Stimulated activated CD4-positive, alpha-beta T cell treated with anti-CD3 and anti-CD28 coated beads, Interleukin-15, amount 100 ng/mL, for 48 hours (primary cell): ENCODE data around the gene RAB36.

Experiments
- DNase-seq, 2 donors: peaks; one replicate each; pipeline ENCODE4 v3.0.0-alpha.2; 2020; ENCODE audit warnings: low read depth in 2 of 2

RAB36 gene

DNA sequence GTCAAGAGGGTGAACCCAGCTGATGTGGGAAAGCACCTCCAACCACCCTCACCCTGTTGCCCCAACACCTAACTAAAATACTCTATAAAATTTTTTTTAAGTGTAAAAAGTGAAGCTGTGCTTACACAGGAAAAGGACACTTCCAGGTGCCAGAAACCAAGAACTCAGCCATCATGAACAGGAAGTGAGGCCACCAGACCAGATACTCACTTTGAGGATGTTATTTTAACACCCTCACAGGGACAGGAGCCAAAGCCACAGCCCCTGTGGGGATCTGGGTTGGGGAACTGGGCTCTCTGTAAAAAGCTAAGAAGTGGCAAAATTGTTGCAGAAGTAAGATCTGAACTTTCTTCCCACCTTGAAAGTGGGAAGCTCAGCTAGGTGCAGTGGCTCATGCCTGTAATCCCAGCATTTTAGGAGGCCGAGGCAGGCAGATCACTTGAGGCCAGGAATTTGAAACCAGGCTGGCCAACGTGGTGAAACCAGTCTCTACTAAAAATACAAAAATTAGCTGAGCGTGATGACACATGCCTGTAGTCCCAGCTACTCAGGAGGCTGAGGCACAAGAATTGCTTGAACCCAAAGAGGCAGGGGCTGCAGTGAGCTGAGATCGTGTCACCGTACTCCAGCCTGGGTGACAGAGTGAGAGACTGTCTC is 7.2 kb upstream of the RAB36 start:
- no peak for DNase-seq

DNA sequence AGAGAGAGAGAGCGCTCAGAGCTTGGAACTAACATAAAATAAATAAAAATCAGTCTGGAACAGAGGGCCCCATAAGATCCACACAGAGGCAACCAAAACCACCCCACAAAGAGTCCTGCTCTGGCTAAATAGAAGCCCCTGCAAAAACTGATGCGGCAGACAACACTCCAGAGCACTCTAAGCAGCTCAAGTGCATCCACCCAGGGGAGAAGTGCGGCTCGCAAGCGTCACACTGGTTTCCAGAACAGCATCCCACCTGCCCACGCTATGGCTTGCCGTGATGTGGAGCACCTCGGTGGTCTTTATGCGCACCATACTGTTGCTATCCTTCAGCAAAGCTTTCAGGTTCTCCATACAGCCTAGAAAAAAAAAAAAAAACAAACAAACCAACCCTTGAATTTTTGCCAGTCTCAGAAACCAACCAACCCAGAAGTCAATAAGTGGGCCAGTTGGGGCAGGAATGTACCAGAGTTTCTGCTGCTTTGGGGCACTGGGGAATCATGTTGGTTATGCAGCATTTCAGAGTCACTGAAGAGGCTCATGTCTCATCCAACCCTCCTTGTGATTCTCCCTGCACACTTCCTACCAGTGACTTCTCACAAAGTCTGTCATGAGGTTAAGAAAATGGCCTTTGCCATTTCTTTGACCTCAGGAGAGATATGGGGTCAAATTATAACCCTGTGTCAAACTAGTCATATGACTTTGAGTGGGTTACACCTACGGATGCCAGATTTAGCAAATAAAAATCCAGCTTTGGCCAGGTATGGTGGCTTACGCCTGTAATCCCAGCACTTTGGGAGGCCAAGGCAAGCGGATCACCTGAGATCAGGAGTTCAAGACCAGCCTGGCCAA is 6.5 kb upstream of the RAB36 start:
- DNase-seq = no peak

DNA sequence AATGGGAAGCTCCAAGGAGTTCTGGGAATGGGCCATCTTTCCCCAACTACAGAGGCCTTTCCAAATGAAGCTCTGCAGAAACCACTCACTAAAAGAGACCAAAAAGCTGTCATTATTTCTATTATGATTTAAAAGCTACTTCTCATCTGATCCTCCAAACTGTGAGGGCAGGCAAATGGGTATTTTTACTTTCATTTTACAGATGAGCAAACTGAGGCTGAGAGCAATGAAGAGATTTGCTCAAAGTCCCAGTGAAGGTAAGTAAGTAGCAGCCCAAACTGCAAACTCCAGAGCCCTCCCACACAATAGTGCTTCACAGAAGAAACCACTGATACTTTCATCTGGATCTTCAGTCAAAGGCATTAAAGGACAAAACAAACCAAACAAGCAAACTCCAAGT is 4.9 kb upstream of the RAB36 start:
- no peak for DNase-seq

DNA sequence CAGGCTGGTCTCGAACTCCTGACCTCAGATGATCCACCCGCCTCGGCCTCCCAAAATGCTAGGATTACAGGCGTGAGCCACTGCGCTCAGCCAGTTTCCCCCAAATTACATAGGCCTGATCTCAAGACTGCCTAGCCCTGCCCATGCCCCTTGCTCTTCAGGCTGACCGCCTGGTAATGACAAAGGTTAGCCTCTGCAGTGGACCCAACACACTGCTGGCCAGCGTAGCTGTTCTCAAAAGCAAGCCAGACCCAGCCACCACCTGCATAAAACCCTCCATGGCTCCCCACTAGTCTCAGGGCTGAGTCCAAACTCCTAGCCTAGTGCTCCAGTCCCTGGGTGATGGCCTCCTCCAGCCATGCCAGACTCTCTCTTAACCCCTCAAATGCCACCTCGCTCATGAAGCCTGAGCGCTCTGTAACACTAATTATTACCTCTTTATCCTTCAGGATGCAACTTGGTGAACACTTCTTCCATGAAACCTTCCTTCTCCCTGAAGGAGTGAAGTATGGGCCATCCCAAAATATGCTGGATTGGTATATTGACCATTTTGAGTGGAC is 2.7 kb upstream of the RAB36 start:
- no peak for DNase-seq

DNA sequence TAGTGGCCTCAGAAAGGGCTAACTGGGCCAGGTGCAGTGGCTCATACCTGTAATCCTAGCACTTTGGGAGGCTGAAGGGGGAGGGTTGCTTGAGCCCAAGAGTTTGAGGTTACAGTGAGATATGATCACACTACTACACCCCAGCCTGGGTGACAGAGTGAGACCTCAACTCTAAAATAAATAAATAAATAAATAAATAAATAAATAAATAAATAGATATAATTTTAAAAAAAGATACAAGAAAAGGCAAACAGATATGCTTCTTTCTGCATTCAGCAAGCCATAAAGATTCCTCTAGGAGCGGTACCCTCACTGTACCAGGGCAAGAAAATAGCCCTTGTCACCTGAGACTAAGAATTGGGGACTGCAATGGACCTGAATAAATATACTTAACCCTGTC is 2.2 kb upstream of the RAB36 start:
- no peak for DNase-seq

DNA sequence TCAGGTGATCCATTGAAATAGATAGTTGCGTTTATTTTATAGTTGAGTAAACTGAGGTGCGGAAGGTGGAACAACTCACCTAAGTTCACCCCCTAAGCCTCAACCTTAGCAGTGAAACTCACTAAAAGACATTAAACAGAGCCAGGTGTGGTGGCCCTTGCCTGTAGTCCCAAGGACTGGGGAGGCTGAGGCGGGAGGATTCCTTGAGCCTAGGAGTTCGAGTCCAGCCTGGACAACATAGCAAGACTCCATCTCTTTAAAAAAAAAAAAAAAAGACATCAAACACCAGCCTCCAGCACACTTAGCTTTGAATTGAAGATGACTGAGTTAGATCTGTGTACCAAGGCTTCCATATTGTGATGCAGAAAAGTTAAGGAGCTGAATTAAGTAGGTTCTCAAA is 845 bp upstream of the RAB36 start:
- no peak for DNase-seq

DNA sequence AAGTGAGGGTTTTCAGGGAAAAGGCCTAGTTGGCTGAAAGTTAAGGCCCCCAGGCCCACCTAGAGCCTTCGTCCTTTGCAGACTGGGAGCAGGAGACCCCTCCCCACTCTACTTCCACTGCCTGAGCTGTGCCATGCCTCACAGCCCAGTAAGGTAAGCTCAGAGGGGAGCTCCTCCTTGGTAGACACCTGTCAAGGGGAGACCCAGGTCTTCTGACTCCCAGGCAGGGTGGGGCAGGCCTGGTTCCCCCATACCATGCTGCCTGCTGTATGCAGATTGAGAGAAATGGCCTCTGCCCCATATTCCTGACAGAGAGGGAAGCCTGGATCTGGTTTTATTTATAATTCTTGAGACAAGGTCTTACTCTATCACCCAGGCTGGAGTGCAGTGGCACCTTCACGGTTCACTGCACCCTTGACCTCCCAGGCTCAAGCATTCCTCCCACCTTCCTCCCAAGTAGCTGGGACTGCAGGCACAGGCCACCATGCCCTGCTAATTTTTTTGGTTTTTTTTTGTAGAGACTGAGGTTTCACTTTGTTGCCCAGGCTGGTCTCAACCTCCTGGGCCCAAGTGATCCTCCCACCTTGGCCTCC is 697 bp downstream of the RAB36 start:
- no peak for DNase-seq

DNA sequence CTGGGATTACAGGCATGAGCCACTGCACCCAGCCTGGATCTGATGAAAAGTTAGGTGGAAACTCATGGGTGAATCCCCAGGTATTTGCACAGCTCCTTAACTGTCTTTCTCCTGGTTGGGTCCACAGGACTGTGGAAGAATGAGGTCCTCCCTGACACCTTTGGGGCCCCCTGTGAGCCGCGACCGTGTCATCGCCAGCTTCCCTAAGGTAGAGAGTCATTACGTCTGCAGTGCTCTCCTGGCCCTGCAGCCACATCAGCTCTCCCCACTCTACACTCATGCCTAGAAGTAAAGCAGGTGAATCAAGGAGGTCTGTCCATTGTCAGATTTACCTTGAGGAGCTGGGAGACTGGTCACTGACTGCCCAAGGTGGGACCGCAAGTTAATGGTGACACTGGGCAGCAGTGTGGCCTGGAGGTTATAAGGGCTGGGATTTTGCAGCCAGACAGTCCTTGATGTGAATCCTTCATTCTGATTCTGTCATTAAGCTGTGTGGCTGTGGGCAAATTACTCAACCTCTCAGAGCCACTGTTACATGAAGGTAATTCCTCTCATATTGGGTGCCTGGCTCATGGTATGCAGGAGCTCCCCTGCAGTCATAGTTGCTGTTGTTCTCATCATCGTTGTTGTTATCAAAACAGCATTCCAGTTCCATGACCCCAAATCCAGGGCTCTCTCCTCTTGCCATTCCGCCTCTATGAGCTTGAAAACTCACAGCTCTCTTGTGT is 1.4 kb downstream of the RAB36 start:
- DNase-seq = no peak

DNA sequence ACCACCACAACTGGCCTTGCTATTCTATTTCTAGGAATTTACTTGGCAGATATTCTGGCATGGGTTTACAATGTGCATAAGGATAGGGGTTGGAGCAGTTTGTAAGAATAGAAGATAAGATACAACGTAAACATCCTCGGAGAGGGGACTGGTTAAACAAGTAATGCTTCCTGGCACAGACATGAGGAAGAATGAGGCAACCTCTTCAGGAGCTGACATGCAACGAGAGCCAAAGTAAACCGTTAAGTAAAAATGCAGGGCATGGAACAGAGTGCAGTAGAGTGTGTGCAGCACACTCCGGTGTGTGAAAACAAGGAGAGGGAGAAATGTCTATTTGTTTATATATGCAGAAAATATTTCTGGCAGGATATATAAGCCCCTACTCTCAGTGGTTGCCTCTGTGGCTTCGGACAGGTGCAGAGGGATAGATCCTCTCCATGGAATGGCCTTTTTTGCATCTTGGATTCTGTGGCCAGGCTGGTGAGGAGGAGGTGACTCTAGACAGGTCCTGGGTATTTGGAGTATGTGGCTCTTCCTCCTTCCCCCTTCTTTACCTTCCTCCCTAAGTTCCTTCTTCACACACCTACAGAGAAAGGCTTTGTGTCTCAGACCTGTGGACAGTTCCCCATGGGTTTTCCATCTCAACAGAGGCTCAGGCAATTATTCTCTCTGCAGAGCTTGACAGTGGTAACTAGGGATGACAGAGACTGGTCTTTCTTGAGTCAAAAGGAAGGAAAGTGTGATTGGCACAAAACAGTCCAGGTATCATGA is 2.5 kb downstream of the RAB36 start:
- no peak for DNase-seq

DNA sequence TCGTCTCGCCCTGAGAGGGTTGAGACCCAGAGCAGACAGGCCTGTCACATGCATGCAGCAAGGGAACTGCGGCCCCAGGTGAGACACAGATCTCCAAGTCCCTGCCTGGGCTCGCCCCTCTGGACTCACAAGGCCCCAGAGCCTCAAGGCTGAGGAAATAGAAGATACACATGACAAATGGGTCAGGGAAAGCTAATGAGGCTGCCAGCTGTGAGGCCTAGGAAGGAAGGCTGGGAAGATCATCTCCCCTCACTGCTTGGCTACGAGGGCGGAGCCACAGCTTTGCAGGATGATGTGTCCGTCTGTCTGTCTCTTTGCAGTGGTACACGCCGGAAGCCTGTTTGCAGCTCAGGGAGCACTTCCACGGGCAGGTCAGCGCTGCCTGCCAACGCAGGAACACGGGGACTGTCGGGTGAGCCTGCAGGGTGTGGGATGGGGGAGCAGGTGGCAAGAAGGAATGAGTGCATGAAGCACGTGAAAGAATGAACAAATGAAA is 4.5 kb downstream of the RAB36 start:
- no peak for DNase-seq

DNA sequence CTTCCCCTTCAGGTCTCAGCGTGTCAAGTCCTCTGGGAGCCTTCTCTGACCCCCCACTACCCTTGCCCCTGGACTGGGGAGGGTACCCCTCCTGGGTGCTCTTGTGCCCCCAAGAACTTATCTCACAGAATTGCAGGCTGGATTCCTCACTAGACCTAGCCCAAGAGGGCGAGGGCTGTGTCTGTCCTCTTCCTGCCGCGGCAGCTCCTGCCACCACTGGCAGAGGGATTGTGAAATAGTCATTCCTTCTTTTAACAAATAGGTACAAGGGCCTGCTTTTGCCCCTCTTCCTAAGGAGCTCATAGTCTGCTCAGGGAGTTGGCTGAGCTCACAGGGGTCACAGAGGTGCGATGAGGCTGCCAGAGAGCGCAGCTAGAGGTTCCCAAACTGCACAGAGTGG is 5.5 kb downstream of the RAB36 start:
- no peak for DNase-seq

DNA sequence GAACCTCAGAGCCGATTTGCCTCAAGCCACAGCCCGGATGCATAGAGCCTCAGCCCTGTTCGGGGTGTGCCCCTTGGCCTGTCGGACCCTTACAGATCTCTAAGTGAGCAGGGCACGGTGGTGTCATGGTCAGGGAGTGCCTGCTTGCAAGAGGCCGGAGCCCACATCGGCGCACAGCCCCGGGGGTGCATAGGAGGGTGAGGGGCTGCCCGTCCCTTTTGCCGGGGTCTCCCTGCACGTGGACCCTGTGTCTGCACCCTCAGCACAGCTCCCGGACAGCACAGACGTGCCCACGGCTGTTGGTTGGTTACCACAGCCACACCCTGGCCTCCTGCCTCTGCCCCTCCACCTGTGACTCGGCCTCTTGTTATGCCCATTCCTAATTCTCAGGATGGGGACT is 6.5 kb downstream of the RAB36 start:
- no peak for DNase-seq

DNA sequence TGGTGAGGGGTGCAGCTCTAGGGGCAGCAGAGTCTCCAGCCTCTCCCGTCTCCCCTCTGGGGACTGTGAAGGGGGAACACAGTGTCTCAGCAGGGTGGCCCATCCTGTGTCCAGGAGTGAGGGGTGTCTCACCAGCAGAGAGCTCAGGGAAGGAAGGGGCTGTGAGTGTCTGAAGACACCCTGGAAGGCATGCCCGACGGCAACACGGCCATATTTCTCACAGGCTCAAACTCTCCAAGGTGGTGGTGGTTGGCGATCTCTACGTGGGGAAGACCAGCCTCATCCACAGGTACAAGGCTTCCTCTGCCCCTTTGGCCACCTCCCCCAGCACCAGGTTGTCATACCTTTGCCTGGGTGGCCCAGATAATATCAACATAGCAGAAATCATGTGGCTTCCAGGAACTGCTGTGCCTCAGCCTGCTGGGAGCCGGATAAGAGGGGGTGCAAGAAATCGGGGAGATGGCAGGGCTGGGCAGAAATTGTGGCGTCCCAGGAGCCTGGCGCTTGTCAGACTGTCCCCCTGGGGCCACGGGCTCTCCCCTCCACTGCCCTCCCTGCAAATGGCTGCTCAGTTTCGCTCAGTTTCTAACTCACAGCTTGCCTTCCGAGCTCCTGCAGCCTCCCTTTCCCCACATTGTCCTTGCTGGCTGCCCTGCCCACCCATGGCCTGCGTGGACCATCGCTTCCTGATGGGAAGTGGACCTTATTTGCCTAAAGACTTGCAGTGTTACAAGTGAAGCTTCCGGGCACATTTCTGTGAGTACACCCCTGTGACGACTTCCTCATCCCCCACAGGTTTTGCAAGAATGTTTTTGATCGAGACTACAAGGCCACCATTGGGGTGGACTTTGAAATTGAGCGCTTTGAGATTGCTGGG is 7.2 kb downstream of the RAB36 start:
- DNase-seq = no peak

DNA sequence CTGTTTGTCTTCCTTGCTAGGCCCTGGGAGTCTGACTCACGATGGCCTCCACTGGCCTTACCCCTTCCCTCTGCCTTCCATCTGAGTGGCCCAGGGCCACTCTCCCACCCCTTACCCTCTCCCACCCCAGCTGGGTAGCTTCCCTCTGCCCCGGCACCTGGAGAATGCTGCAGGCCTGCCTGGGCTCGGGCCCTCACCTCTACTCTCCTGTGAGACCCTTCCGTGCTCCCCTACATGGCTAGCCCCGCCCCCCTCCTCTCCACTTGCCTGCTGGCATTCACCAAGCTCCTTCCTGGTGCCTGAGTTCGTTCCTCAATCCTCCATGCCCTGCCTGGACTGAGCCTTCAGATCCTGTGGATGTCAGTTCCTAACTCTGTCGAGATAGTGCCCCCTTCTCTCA is 8.7 kb downstream of the RAB36 start:
- DNase-seq = no peak

DNA sequence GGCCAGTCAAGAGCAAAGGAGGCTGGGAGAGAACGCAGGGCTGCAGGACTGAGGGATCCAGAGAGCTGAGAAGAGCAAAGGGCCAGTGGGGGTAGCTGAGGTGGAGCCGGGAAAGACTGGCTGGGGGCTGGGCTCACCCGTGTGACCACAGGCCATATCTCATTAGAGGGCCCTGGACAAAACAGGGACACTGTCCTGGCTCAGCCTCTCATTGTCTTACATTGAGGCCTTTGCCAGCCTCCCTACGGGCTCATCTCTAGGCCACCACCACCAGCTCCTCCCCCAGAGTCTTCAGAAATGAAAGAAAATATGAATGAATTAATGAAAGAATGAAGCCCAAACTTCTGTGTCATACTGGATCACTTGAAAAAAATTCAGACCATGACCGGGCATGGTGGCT is 9.2 kb downstream of the RAB36 start:
- DNase-seq = no peak

DNA sequence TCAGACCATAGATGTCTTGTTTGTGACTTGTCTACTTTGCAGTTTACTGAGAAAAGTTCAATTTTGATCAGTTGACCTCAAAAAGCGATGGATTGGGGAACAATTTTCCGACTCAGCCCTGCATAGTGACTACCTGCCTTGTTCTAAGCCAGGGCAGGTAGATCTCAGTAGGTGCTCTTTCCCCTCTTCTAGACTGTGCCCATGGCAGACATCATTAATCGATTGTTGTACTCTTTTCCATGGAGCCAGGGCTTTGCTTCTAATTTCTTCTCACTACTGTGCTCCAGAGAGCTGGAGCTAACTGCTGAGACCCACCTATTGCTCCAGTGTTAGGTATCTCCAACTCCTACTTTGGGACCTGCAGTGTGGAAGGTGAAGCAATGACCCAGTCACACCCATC is 9.9 kb downstream of the RAB36 start:
- no peak for DNase-seq

DNA sequence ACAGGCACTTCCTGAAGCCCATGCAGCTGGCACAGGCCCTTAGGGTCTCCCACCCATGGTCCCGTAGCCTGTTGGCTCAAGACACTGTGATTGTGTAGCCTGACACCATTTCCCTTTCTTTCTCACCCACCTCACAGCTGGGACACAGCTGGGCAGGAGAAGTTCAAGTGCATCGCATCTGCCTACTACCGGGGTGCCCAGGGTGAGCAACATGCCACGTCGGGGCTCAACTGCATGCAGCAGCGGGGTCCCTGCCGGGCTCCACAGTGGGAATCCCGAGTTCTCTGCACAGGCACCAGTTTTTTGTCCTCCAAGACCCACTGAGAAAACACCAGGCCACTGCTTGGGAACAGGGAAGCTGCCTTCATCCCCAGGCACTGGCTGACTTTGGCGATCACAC is 10.6 kb downstream of the RAB36 start:
- no peak for DNase-seq

DNA sequence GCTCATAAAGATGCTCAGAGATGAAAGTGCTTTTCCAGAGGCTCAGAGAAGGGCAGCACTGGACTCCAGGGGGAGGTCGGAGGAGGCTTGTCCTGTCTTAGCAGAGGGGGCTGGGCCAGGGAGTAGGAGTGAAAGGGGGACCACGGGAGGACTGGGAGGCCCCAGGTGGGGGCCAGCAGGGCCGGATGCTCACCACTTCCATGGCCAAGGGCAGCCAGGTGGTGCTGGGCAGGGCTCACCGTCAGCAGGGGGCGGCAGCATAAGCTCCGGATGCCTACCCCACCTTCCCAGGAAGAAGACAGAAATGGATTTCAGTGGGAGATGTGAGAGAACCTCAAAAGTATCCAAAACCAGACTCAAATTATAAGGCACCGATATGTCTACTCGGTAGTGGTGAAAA is 11.0 kb downstream of the RAB36 start:
- DNase-seq = no peak

DNA sequence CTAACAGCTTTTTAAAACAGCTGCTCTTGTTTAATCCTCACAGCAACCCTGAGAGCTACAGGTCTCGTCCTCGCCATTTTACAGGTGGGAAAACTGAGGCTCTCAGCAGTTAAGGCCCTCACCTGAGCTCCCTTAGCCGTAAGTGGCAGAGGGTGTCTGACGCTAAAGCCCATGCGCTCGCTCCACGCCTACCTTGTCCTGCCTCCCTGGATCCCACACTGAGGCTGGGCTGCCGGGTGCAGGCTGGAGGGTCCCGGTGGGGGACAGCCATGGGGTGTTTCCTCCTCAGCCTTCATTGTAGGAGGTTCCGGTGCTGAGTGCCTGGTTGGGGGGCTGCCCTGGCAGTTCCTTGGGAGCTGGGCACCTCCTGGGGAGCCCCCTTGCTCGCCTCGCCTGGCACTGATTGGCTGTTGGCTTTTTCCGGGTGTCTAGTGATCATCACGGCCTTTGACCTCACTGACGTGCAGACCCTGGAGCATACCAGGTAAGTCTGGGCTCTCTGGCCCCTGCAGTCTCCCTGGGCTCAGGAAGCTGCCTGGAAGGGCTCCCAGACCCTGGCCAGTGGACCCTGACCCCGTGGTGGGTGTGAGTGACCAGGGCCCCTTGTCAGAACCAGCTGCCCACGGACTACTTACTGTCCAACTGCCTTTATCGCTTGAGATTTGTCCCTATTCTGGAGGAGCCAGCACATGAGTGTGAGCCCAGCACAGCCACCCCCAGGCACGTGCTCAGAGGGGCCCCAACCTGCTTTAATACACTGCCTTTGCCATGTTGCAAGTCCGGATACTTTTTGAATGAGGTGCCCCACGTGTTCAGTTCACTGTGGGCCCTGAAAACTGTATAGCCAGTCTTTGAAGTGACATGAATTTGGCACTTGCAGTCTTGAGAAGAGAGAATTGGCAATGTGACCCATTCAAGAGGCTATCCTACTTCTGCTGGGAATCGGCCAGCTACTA is 12.6 kb downstream of the RAB36 start:
- no peak for DNase-seq
